Liver (tissue), 3 donors: ENCODE measurements around the gene ANAPC4.

Experiments
- ATF3 ChIP-seq: IDR thresholded peaks from 2 replicates; pipeline ENCODE4 v1.6.1; 2016; ENCODE audit warnings: antibody characterized with exemption
- CTCF ChIP-seq: fragments of 150-350 bp; IDR thresholded peaks from 2 replicates; pipeline ENCODE4 v1.5.1; 2017; ENCODE audit warnings: improper control_type of control experiment, low read depth, low read length; ENCODE audit not compliant: missing input control
- FOXA2 ChIP-seq: IDR thresholded peaks from 2 replicates; pipeline ENCODE4 v1.6.1; 2016; ENCODE audit warnings: antibody characterized with exemption
- GABPA ChIP-seq, 2 donors: IDR thresholded peaks in 1 of 2; conservative IDR thresholded peaks in 1 of 2; 2 replicates each; pipeline ENCODE4 v1.6.1; 2016; ENCODE audit warnings: antibody characterized with exemption in 2 of 2, mild to moderate bottlenecking in 1 of 2, moderate library complexity in 1 of 2
- JUND ChIP-seq, 2 donors: IDR thresholded peaks; 2 replicates each; pipeline ENCODE4 v1.6.1; 2016; ENCODE audit warnings: antibody characterized with exemption in 2 of 2
- REST ChIP-seq: IDR thresholded peaks from 2 replicates; pipeline ENCODE4 v1.6.1; 2016; ENCODE audit warnings: antibody characterized with exemption, mild to moderate bottlenecking
- SP1 ChIP-seq: IDR thresholded peaks from 2 replicates; pipeline ENCODE4 v1.6.1; 2018; ENCODE audit warnings: antibody characterized with exemption, mild to moderate bottlenecking
- donor health status: healthy.
- donor health status: healthy.

- TF ChIP-seq GABPA (IDR thresholded peaks at IDR 0.05 in 1 of 2, conservative IDR thresholded peaks at IDR 0.05 in 1 of 2) (no peak), REST (no peak), SP1 (no peak), JUND (IDR thresholded peaks at IDR 0.05) (no peak), ATF3 (no peak), CTCF (no peak), FOXA2 (no peak)
Measured at GRCh38 chr4:25370242-25370641, 6.8 kb upstream of the ANAPC4 start.
